GM19043 (cell line): ENCODE results near the gene COL13A1.

Experiments
- ATAC-seq: cut with Tn5 transposase; IDR thresholded peaks from one replicate; pipeline ENCODE4 v1.9.1; 2021; ENCODE audit warnings: low read depth; ENCODE audit not compliant: unreplicated experiment

COL13A1 gene

GRCh38 chr10:69883310-69884023 is 81.8 kb downstream of the COL13A1 start:
- no peak for ATAC-seq

GRCh38 chr10:69884024-69884367 is 82.3 kb downstream of the COL13A1 start:
- no peak for ATAC-seq

- ATAC-seq, result no peak
Measured at GRCh38 chr10:69884686-69885085, 83.0 kb downstream of the COL13A1 start.

- ATAC-seq, result no peak
Measured at GRCh38 chr10:69885379-69886013, 83.8 kb downstream of the COL13A1 start.

- ATAC-seq, result no peak
Measured at GRCh38 chr10:69888882-69889584, 87.3 kb downstream of the COL13A1 start.

- no peak for ATAC-seq
Measured at GRCh38 chr10:69890065-69890847, 88.5 kb downstream of the COL13A1 start.

GRCh38 chr10:69891057-69891617 is 89.4 kb downstream of the COL13A1 start:
- ATAC-seq, result no peak

GRCh38 chr10:69892406-69892805 is 90.7 kb downstream of the COL13A1 start:
- ATAC-seq, result no peak

- no peak for ATAC-seq
Measured at GRCh38 chr10:69892816-69893215, 91.1 kb downstream of the COL13A1 start.

GRCh38 chr10:69893271-69893900 is 91.7 kb downstream of the COL13A1 start:
- no peak for ATAC-seq

- no peak for ATAC-seq
Measured at GRCh38 chr10:69894156-69894555, 92.5 kb downstream of the COL13A1 start.

GRCh38 chr10:69895759-69896158 is 94.1 kb downstream of the COL13A1 start:
- ATAC-seq, result no peak

- ATAC-seq, result no peak
Measured at GRCh38 chr10:69896606-69897231, 95.0 kb downstream of the COL13A1 start.

GRCh38 chr10:69897432-69897831 is 95.7 kb downstream of the COL13A1 start:
- no peak for ATAC-seq

- no peak for ATAC-seq
Measured at GRCh38 chr10:69897999-69898398, 96.3 kb downstream of the COL13A1 start.

- ATAC-seq, result no peak
Measured at GRCh38 chr10:69898524-69898923, 96.8 kb downstream of the COL13A1 start.

GRCh38 chr10:69898941-69899340 is 97.2 kb downstream of the COL13A1 start:
- ATAC-seq, result no peak

GRCh38 chr10:69899727-69900595 is 98.3 kb downstream of the COL13A1 start:
- ATAC-seq, result no peak

GRCh38 chr10:69901022-69901421 is 99.3 kb downstream of the COL13A1 start:
- no peak for ATAC-seq
